Epithelial cell of proximal tubule (primary cell): ENCODE measurements around the gene MBNL2. TPM values are rescaled to one million over a fixed set of nuclear protein-coding genes. Genes with fewer than 3 reads are reported as not detected.
"Not testable (repeated sequence)": the region's sequence is repeated elsewhere in the genome, so short reads cannot be mapped to it uniquely, and the experiment has no call there.

Experiments used
- DNase-seq: peaks from one replicate; pipeline ENCODE4 v3.0.0-alpha.2; 2011; ENCODE audit warnings: low read depth
- H3K4me3 ChIP-seq: 2 replicates; pipeline ENCODE4 v1.5.1; 2011; ENCODE audit warnings: low read depth, mild to moderate bottlenecking, low read length
- total RNA-seq: library from RNA; depleted of rRNA; stranded (reverse); fragments of >200 nt; gene quantifications from 2 replicates; pipeline ENCODE4 v1.2.3, GENCODE V29; 2015
- TF ChIP-seq, protein P1 (sequence below): conservative IDR thresholded peaks from 2 replicates; pipeline ENCODE4 v1.5.1; 2012; ENCODE audit warnings: low read depth, mild to moderate bottlenecking, low read length

MBNL2 gene
- total RNA-seq, 1 donor from 2014 or later, result 28.8 TPM

DNA sequence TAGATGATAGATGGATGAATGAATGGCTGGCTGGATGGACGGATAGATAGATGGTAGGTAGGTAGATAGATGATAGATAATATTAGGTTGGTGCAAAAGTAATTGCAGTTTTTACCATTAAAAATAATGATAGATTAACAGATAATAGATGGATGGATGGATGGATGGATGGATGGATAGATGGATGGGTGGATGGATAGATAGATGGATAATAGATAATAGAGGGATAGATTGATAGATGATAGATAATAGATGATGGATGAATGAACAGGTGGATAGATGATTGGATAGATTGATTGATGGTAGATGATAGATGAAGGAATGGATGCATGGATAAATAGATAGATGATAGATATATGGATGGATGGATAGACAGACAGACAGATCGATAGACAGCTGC is 124.0 kb downstream of the MBNL2 start:
- no peak overlapping the region for H3K4me3 ChIP-seq
- TF ChIP-seq, protein P1, sequence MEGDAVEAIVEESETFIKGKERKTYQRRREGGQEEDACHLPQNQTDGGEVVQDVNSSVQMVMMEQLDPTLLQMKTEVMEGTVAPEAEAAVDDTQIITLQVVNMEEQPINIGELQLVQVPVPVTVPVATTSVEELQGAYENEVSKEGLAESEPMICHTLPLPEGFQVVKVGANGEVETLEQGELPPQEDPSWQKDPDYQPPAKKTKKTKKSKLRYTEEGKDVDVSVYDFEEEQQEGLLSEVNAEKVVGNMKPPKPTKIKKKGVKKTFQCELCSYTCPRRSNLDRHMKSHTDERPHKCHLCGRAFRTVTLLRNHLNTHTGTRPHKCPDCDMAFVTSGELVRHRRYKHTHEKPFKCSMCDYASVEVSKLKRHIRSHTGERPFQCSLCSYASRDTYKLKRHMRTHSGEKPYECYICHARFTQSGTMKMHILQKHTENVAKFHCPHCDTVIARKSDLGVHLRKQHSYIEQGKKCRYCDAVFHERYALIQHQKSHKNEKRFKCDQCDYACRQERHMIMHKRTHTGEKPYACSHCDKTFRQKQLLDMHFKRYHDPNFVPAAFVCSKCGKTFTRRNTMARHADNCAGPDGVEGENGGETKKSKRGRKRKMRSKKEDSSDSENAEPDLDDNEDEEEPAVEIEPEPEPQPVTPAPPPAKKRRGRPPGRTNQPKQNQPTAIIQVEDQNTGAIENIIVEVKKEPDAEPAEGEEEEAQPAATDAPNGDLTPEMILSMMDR, result no peak
- no peak for DNase-seq

DNA sequence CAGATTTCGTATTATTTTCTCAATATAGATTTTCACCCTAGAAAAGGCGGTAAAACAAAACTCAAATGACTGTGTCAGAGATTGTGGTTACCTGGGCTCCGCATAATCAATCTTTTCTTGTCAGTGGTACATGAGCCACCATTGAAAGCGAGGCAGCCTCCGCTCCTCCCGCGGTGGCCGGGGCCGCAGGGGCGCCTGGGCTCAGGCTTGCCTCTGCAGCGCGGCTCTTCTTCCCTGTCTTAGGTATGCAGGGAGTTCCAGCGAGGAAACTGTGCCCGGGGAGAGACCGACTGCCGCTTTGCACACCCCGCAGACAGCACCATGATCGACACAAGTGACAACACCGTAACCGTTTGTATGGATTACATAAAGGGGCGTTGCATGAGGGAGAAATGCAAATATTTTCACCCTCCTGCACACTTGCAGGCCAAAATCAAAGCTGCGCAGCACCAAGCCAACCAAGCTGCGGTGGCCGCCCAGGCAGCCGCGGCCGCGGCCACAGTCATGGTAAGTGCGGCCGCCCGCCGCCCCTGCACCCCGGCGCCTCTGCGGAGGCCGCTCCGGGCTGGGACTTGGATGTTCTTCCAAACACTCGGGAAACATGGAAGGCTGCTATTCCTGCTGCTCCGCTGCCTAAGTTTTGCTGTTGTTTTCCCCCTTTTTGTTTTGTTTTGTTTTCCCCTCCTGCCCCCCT is 124.6 kb downstream of the MBNL2 start:
- TF ChIP-seq, protein P1, result no peak
- DNase-seq, result no peak

DNA sequence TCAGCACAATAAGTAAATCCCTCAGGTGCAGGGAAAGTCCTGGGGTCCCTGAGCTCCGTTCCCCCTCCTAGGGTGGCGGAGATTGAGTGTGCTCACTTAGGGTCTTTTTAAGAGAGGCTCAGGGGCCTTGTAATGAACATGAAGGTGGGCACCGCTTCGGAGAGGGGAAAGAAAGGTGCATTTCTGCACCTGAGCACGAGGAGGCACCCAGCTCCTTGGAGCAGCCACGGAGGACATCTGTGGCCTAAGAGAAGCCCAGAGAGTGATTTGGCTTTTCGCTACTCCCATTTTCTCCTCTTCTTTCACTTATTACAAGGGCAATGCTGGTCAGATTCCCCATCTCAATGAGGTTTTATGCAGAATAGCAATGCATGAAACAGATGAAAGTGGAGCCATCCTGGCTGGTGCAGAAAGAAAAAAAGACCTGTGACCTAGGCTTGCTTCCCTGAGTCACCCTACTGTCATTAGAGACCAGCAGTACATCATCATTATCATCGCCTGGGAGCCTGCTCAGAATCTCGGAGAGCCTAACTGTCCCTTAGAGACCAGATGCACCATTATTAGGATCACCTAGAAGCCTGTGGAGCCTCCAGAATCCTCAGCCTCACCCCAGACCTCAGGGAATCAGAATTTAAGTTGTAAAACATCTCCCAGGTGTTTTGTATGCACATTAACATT is 125.3 kb downstream of the MBNL2 start:
- H3K4me3 ChIP-seq, result no peak overlapping the region
- DNase-seq, result no peak
- TF ChIP-seq, protein P1, result no peak

More for the DNA sequence above, 124.6 kb downstream of the MBNL2 start:
- H3K4me3 ChIP-seq, result no peak overlapping the region

DNA sequence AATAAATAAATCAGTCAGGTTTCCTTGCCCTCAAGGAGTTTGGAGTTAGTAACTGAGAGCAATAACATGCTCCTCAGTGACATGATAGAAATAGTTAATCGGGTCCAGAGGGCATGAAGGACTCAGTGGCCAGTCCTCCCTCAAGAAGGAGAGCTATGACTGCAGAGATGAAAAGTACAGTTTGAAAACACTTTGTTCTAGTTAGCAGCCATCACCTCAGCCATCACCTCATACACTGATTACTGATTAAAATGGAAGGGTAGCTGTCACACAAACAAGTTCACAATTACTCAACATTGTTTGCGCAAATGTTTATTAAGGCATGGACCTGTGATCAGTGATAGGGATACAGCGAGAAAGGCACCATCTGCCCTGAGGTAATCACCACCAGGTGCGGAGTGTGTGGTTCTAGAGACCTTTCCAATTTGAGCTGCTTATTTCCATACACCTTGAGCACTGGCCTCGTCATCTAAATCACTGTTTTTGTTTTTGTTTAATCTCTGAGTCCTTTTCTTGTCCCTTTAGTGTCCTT is 126.5 kb downstream of the MBNL2 start:
- DNase-seq, result no peak
- TF ChIP-seq, protein P1, result no peak
- H3K4me3 ChIP-seq, result no peak overlapping the region

DNA sequence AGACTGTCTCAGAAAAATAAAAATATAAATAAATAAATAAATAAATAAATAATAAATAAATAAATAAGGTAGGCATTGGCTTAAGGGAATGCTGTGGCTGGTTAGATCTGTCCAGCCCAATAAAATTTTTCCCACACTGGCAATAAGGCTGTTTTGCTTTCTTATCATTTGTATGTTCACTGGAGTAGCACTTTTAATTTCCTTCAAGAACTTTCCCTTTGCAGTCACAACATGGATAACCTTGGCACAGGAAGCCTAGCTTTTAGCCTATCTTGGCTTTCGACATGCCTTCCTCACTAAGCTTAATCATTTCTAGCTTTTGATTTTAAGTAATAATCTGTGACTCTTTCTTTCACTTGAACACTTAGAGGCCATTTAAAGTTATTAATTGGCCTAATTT is 129.9 kb downstream of the MBNL2 start:
- not testable (repeated sequence) for DNase-seq, H3K4me3 ChIP-seq

DNA sequence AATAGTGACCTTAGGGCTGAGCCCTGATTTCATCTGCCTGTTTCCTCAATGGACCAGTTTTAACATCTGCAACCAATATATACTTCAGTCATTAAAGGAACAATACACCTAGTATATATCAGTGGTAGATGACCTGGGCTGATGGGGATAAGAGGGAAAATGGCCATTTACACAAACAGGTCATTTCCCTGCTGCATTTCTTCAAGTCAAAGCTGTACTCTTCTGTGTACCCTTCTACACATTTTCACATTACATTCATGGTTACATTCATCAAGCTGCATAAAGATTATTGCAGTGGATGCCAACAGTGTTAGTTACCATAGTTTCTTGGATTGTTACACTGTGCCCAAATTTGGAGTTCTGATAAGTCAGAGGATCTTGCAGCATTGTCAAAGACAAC is 130.7 kb downstream of the MBNL2 start:
- DNase-seq, result no peak
- no peak overlapping the region for H3K4me3 ChIP-seq
- TF ChIP-seq, protein P1, result no peak

DNA sequence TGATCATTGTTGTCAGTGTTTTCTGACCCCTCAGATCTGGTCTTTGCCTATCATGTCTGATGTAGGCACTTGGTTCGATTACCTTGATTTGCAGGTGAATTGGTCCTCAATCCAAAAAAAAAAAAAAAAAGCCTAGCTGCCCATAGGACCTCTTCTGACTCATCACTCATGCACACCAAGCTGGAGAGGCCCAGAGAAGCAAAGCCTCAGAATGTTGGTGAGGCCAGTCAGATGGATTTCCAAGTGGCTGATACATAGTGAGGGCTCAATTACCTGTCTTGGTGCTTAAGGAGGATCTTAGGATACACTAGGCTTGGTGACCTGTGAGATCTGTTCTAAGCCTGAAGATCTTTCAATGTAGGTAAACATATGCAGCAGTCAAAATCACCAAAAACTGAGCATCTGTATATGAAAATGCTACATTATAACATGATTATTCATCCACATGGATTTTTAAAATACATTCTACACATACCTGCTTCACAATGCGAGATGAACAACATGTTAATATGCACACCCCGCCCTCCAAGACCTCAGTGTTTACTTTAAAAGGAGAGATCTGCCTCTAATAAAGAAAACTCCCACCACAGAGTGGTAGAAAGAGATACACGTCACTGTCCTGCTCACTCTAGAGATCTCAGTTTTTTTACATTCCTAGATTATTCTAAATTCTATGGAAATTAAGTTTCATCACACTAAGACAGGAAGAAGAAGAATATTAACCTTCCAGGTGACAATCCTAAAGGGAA is 132.0 kb downstream of the MBNL2 start:
- no peak overlapping the region for H3K4me3 ChIP-seq
- DNase-seq, result no peak
- TF ChIP-seq, protein P1, result no peak
